KOPT-K1 (cell line): ENCODE measurements around the gene ARTN.

Source experiments
- H3K27ac ChIP-seq: fragments of 200-600 bp; sonication (generic); 2 replicates; pipeline ENCODE4 v1.5.1; 2016; ENCODE audit warnings: antibody characterized with exemption, mild to moderate bottlenecking, low read depth, low read length; ENCODE audit not compliant: poor library complexity, severe bottlenecking
- H3K36me3 ChIP-seq: fragments of 200-600 bp; sonication (generic); 2 replicates; pipeline ENCODE4 v1.5.1; 2017; ENCODE audit warnings: antibody characterized with exemption, mild to moderate bottlenecking, low read length, moderate library complexity; ENCODE audit not compliant: insufficient read depth
- H3K9me3 ChIP-seq: fragments of 200-600 bp; sonication (generic); 2 replicates; pipeline ENCODE4 v1.5.1; 2017; ENCODE audit warnings: antibody characterized with exemption, low read length, mild to moderate bottlenecking; ENCODE audit not compliant: insufficient read depth, poor library complexity, severe bottlenecking

ARTN gene

GRCh38 chr1:43935711-43936427, 2.3 kb downstream of the ARTN start:
- Histone ChIP-seq H3K36me3 (no peaks in the 10 kb centered on the region; the same call in 1 of the 2 replicates), H3K27ac (no peak overlapping the region), H3K9me3 (no peaks in the 10 kb centered on the region)

GRCh38 chr1:43936431-43937151, 3.0 kb downstream of the ARTN start:
- H3K27ac ChIP-seq: no peak overlapping the region
- H3K36me3 ChIP-seq: no peaks in the 10 kb centered on the region; the same call in 1 of the 2 replicates
- no peaks in the 10 kb centered on the region for H3K9me3 ChIP-seq

GRCh38 chr1:43937179-43937865, 3.7 kb downstream of the ARTN start:
- Histone ChIP-seq H3K27ac (no peak overlapping the region), H3K36me3 (no peaks in the 10 kb centered on the region; the same call in 1 of the 2 replicates), H3K9me3 (no peaks in the 10 kb centered on the region)

DNA sequence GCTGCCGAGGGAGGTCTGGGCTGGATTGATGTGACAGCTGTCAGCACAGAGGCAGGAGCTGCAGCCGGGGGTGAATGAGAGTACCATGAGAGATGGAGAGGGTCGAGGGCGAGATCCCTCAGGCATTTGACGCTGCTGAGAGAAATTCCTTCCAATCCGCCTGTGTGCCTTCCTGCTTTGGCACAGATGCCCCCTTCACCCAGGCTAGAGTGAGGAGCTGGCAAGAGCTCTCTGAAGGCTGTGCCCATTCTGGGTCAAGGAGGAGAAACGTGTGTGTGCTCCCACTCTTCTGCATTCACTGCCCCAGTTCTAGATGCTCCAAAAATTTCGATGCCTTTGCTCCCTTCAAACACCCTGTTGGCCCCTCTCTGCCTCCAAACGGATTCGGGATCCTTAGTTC, 4.8 kb downstream of the ARTN start:
- H3K27ac ChIP-seq: no peak overlapping the region
- no peaks in the 10 kb centered on the region for H3K9me3 ChIP-seq
- no peaks in the 10 kb centered on the region; the same call in 1 of the 2 replicates for H3K36me3 ChIP-seq

DNA sequence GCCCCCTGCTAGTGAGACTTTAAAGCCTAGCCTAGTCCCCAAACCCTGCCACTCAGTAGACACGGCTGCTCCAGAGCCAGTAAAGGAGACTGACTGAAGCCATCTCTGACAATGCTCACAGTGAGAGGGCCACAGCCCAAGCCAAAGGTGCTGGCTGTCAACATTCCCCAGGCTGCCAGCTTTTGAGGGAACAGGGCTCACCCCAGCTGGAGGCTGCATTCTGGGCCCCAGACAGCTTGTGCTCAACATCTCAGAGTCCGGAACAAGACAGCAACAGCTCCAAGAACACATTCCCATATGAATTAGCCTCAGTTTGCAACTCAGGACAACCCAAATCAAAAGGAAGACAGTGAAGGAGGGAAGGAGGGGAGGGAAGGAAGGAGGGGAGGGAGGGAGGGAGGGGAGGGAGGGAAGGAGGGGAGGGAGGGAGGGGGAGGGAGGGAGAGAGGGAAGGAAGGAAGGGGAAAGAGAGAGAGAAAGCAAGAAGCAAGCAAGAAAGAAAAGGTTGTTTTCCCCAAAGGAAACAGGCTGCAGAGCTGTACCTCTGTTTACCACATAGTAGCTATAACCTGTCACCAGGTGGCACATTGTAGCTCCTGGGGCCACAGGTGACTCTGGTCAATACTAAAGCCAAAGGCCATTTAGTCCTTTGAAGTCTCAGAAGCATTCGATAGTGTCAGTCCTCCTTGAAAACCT, 5.4 kb downstream of the ARTN start:
- Histone ChIP-seq H3K27ac (no peak overlapping the region), H3K9me3 (no peaks in the 10 kb centered on the region), H3K36me3 (peaks cover under 1% of the 10 kb centered on the region; the same call in 1 of the 2 replicates)

DNA sequence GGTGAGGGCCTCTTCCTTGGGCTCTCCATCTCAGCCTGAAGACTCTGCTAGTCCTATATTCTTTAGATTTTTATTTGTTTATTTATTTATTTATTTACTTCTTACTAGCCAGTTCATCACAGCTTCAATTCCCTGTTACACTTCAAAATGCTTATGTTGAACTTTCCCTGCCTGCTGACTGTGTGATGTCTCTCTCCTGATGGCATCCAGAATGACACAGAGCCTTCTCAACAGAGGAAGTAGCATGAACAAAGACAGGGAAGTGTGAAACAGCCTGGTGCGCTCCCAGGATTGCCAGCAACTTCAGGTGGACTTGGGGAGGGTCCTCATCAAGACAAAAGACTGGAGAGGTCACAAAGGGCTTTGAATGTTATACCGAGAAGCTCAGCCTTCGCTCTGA, 8.8 kb downstream of the ARTN start:
- no peaks in the 10 kb centered on the region for H3K9me3 ChIP-seq
- 0 out of 2 replicates have a peak, but pooled peaks cover 5% of the 10 kb centered on the region for H3K36me3 ChIP-seq
- no peak overlapping the region for H3K27ac ChIP-seq

GRCh38 chr1:43944860-43945259, 11.3 kb downstream of the ARTN start:
- H3K36me3 ChIP-seq: peaks cover 9% of the 10 kb centered on the region; the same call in 1 of the 2 replicates
- H3K27ac ChIP-seq: no peak overlapping the region
- H3K9me3 ChIP-seq: no peaks in the 10 kb centered on the region

GRCh38 chr1:43945674-43946235, 12.2 kb downstream of the ARTN start:
- Histone ChIP-seq H3K27ac (peak overlapping the region; percentile 95), H3K36me3 (peaks cover 18% of the 10 kb centered on the region), H3K9me3 (no peaks in the 10 kb centered on the region)

DNA sequence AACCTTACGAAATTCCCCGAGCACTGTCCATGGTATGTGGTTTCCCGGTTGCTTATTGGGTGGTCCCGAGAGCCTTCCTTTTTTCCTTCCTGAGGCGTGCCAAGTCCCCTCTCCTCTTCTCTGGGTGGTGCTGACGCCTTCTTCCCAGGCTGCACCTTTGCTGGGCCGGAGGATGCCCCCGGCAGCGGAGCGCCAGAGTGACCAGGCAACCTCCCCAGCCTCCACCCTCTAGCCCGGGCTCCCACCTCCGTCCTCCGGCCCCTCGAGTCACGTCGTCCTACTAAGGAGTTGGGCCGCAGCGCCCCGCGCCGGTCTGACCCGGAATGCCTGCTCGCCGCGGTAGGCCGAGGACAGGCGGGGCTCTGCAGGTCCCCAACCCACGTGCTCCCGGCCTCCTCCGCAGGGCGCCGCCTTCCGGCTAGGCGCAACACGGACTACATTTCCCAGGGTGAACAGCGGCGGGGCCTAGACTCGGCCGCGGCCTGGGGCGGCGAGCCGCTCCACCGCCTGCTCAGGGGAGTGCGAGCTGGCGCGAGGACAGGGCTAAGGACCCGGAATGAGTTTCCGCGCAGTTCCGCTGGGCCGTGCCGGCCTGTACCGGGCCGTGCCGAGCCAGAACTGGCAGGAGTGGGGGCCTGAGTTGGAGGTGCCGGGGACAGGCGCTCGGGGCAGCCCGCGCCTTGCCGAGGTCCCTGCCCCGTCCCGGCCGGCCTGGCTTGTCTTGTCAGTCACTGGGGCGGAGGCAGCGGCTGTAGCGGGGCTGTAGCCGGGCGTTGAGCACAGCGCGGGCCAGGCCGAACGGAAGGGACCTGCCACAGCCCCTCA, 12.8 kb downstream of the ARTN start, which contains the start of gene IPO13:
Gene IPO13 (plus strand): TSS at position 715 of the 825 bp plus-strand sequence. CDS start 651 bp downstream, outside the sequence.
- H3K36me3 ChIP-seq: peaks cover 19% of the 10 kb centered on the region
- peak within 1 kb of the TSS; percentile 95 for H3K27ac ChIP-seq
- H3K9me3 ChIP-seq: no peaks in the 10 kb centered on the region

DNA sequence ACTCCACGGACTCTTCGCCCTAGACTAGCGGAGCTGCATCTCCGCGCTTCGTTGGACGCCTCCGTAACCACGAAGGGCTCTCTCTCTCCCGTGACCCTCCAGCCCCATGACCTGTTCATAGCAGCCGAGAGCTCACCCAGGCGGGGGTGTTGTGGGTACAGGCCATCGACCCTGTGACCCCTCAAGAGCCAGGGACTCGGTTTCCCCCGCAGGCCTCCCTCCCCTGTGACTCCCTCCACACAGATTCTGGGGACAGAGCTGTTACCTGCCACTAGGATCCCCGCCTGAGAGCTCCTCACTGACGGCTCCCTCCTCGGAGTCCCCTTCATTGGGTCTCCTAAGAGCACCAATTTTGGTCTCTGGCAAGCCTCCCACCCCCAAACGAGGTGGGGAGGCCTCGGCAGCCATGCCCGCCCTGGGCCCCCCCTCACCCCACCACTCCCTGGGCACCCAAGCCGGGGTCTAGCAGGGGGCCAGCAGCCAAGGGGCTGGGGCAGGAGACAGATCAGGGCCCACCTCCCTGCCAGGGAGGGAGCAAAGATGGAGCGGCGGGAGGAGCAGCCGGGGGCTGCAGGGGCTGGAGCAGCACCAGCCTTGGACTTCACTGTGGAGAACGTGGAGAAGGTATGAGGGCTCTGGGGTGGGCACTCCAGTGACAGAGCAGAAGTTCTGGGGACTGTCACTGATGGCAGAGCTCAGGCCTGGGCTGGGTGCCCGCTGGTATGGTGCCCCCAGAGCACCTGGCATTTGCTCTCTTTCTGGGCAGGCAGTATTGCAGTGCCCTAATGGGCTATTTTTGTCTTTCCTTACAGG, 13.7 kb downstream of the ARTN start:
- H3K36me3 ChIP-seq: peaks cover 19% of the 10 kb centered on the region
- H3K27ac ChIP-seq: peak overlapping the region; percentile 95

GRCh38 chr1:43947874-43948437, 14.4 kb downstream of the ARTN start:
- Histone ChIP-seq H3K27ac (no peak overlapping the region), H3K9me3 (no peaks in the 10 kb centered on the region), H3K36me3 (peaks cover 19% of the 10 kb centered on the region)

More for the DNA sequence above, 13.7 kb downstream of the ARTN start:
- H3K9me3 ChIP-seq: no peaks in the 10 kb centered on the region

DNA sequence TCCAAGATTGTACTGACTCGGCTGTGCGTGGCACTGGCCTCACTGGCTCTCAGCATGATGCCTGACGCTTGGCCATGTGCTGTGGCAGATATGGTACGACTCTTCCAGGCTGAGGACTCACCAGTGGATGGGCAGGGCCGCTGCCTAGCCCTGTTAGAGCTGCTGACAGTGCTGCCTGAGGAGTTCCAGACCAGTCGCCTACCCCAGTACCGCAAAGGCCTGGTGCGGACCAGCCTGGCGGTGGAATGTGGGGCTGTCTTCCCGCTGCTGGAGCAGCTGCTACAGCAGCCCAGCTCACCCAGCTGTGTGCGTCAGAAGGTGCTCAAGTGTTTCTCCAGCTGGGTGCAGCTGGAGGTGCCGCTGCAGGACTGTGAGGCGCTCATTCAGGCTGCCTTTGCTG, 16.1 kb downstream of the ARTN start:
- peaks cover 14% of the 10 kb centered on the region for H3K36me3 ChIP-seq
- H3K27ac ChIP-seq: no peak overlapping the region
- no peaks in the 10 kb centered on the region for H3K9me3 ChIP-seq
